SU-DHL-6 (cell line): ENCODE measurements around the gene COPRS.

Experiments
- CTCF ChIP-seq: fragments of 200-600 bp; sonication (generic); IDR thresholded peaks from one replicate; pipeline ENCODE4 v1.5.1; 2017; ENCODE audit warnings: antibody characterized with exemption, mild to moderate bottlenecking, low read length, moderate library complexity; ENCODE audit not compliant: insufficient read depth, poor library complexity, severe bottlenecking
- EZH2phosphoT487 ChIP-seq: fragments of 200-600 bp; sonication (generic), shearing (Covaris generic); conservative IDR thresholded peaks from 2 replicates; pipeline ENCODE4 v1.6.1; 2018; ENCODE audit warnings: mild to moderate bottlenecking, antibody characterized with exemption, low read length, moderate library complexity, mixed read lengths

GRCh38 chr17:31811101-31811500 is 47.9 kb downstream of the COPRS start:
- TF ChIP-seq CTCF (no peak), EZH2phosphoT487 (no peak)
